ENCODE measurements around the gene PPARA. TPM values are rescaled to one million over a fixed set of nuclear protein-coding genes. Genes with fewer than 3 reads are reported as not detected.
"Not testable (repeated sequence)": the region's sequence is repeated elsewhere in the genome, so short reads cannot be mapped to it uniquely, and the experiment has no call there.

The PPARA gene
- total RNA-seq, 1 donor, result 22.1 TPM

DNA sequence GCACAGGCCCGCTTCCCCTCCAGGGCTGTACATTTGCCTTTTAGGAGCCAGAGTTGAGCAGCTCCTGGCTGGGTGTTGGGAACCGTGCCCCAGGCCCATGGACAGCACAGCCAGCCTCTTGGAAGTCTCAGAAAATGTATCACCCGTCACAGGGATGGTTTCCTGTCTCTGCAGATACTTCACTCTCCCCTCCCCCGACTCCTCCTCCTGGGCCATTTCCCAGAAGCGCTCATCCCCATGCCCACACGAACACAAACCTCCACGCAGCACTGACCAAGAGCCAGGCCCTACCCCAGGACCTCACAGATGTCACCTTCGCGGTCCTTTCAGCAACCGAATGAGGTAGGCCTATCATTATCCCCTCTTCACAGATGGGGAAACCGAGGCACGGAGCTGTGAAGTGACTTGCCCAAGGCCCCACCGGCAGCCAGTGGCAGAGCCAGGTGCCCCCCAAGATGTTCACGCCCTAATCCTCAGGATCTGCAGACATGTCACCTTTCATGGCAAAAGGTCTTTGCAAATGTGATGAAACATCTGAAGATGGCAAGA is 13.0 kb upstream of the PPARA start:
- H3K4me3 ChIP-seq (ENCODE audit: insufficient read depth, low read length), result no peak overlapping the region
- H4K20me1 ChIP-seq (ENCODE audit: insufficient read depth, low read length), result no peaks in the 10 kb centered on the region
- no peaks in the 10 kb centered on the region for H3K4me1 ChIP-seq (ENCODE audit: insufficient read depth, low read length)
- H3K4me2 ChIP-seq (ENCODE audit: insufficient read depth, low read length), result no peak overlapping the region
- no peak overlapping the region for H3K27ac ChIP-seq (ENCODE audit: low read depth, low read length)
- no peaks in the 10 kb centered on the region for H3K27me3 ChIP-seq (ENCODE audit: insufficient read depth, low read length)
- DNase-seq (ENCODE audit: insufficient read length, low spot score, missing footprints), result peak; percentile 31
- H3K9me3 ChIP-seq (ENCODE audit: low read depth, low read length), result no peaks in the 10 kb centered on the region
- H3K36me3 ChIP-seq (ENCODE audit: insufficient read depth, low read length), result no peaks in the 10 kb centered on the region
- H2AFZ ChIP-seq (ENCODE audit: low read length), result no peak overlapping the region
- no peaks in the 10 kb centered on the region for H3K79me2 ChIP-seq (ENCODE audit: insufficient read depth, low read length)
- TF ChIP-seq, protein P1, sequence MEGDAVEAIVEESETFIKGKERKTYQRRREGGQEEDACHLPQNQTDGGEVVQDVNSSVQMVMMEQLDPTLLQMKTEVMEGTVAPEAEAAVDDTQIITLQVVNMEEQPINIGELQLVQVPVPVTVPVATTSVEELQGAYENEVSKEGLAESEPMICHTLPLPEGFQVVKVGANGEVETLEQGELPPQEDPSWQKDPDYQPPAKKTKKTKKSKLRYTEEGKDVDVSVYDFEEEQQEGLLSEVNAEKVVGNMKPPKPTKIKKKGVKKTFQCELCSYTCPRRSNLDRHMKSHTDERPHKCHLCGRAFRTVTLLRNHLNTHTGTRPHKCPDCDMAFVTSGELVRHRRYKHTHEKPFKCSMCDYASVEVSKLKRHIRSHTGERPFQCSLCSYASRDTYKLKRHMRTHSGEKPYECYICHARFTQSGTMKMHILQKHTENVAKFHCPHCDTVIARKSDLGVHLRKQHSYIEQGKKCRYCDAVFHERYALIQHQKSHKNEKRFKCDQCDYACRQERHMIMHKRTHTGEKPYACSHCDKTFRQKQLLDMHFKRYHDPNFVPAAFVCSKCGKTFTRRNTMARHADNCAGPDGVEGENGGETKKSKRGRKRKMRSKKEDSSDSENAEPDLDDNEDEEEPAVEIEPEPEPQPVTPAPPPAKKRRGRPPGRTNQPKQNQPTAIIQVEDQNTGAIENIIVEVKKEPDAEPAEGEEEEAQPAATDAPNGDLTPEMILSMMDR (IDR thresholded peaks at IDR 0.05; ENCODE audit: extremely low read depth, low read depth, low read length), result no peak

DNA sequence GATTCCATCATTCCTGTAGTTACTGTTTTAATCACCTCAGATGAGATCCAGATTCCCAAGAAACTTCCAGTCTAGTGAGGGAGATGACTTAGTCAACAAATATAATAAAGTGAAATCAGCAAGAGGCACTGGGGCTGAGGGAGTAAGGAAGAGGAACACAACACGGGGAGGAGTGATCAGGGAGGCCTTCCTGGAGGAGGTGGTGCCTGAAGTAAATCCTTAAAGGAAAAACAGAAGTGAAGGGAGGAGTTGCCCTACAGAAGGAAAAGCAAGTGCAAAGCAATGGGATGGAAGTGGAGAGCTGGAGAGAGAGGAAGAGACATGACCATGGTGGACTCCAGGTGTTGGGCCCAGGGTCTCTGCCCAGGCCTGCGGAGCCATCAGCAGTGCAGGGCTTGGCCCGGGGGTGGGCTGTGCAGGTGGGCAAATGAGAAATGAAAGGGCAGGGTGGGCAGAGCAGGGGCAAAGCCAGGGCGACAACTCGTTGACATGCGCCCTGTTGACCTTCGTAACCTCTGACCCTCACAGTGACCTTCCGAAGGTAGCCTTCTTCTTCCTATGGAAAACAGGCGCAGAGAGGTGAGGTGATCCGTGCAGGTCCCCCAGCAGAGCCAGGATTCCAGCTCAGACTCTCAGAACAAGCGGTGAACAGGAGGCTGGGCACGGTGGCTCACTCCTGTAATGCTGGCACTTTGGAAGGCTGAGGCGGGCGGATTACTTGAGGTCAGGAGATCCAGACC is 12.1 kb upstream of the PPARA start:
- peak; percentile 36 for DNase-seq (ENCODE audit: insufficient read length, low spot score, missing footprints)
- H3K79me2 ChIP-seq (ENCODE audit: insufficient read depth, low read length), result no peaks in the 10 kb centered on the region
- no peaks in the 10 kb centered on the region for H3K36me3 ChIP-seq (ENCODE audit: insufficient read depth, low read length)
- no peak overlapping the region for H2AFZ ChIP-seq (ENCODE audit: low read length)
- no peaks in the 10 kb centered on the region for H4K20me1 ChIP-seq (ENCODE audit: insufficient read depth, low read length)
- H3K4me1 ChIP-seq (ENCODE audit: insufficient read depth, low read length), result no peaks in the 10 kb centered on the region
- TF ChIP-seq, protein P1 (IDR thresholded peaks at IDR 0.05; ENCODE audit: extremely low read depth, low read depth, low read length), result no peak
- no peak overlapping the region for H3K4me3 ChIP-seq (ENCODE audit: insufficient read depth, low read length)
- H3K4me2 ChIP-seq (ENCODE audit: insufficient read depth, low read length), result no peak overlapping the region
- H3K27me3 ChIP-seq (ENCODE audit: insufficient read depth, low read length), result peaks cover 8% of the 10 kb centered on the region
- no peak overlapping the region for H3K27ac ChIP-seq (ENCODE audit: low read depth, low read length)
- H3K9me3 ChIP-seq (ENCODE audit: low read depth, low read length), result no peaks in the 10 kb centered on the region

DNA sequence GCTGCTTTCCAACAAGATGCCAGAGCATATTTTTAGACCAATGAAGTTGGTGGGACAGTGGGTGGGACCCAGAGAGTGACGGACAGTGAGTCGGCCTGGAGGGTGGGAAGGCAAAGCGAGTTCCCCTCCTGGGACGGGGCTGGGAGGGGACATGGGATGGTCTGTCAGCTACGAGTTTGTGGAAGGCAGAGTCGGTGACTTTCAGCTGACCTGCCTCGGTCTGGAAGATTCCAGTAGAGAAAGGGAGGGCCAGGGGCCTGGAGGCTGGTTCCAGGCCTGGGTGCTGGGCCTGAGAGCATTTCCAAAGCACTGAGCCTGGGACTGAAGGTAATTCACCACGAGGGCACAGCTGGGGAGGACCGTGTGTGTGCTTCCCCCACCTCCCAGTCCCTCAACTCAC is 10.9 kb upstream of the PPARA start:
- H3K27ac ChIP-seq (ENCODE audit: low read depth, low read length), result not testable (repeated sequence)

DNA sequence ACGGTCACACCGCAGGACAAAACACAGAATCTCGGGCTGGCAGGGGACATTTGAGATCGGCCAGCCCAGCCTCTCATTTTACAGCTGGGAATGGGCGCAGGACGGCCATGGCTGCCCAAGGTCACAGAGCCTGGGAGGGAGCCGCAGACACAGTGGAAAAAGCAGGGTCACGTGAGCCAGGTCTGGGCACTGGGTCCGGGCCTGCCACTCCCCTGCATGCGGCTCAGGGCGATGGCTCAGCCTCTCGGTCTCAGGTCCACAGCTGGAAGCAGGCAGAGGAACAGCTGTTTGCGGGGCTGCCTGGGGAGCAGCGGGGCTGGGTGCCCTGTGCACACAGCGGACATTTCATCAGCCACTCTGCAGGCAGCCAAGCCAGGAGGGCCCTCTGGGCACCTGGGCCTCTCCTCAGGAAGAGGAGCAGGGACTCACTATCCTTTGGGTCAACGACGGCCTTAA is 10.4 kb upstream of the PPARA start:
- TF ChIP-seq, protein P1 (IDR thresholded peaks at IDR 0.05; ENCODE audit: extremely low read depth, low read depth, low read length), result no peak
- Histone ChIP-seq H3K27ac (ENCODE audit: low read depth, low read length) (no peak overlapping the region), H4K20me1 (ENCODE audit: insufficient read depth, low read length) (no peaks in the 10 kb centered on the region), H3K9me3 (ENCODE audit: low read depth, low read length) (no peaks in the 10 kb centered on the region), H3K4me2 (ENCODE audit: insufficient read depth, low read length) (no peak overlapping the region), H3K4me1 (ENCODE audit: insufficient read depth, low read length) (no peaks in the 10 kb centered on the region), H3K79me2 (ENCODE audit: insufficient read depth, low read length) (no peaks in the 10 kb centered on the region), H3K4me3 (ENCODE audit: insufficient read depth, low read length) (no peak overlapping the region), H3K36me3 (ENCODE audit: insufficient read depth, low read length) (no peaks in the 10 kb centered on the region), H3K27me3 (ENCODE audit: insufficient read depth, low read length) (peaks cover 8% of the 10 kb centered on the region), H2AFZ (ENCODE audit: low read length) (no peak overlapping the region)
- peak; percentile 14 for DNase-seq (ENCODE audit: insufficient read length, low spot score, missing footprints)

More for the DNA sequence above, 10.9 kb upstream of the PPARA start:
- H3K4me3 ChIP-seq (ENCODE audit: insufficient read depth, low read length); DNase-seq (ENCODE audit: insufficient read length, low spot score, missing footprints); H3K79me2 ChIP-seq (ENCODE audit: insufficient read depth, low read length); H2AFZ ChIP-seq (ENCODE audit: low read length); H3K36me3 ChIP-seq (ENCODE audit: insufficient read depth, low read length); H3K9me3 ChIP-seq (ENCODE audit: low read depth, low read length); H3K4me2 ChIP-seq (ENCODE audit: insufficient read depth, low read length); H3K27me3 ChIP-seq (ENCODE audit: insufficient read depth, low read length); H3K4me1 ChIP-seq (ENCODE audit: insufficient read depth, low read length); H4K20me1 ChIP-seq (ENCODE audit: insufficient read depth, low read length): not testable (repeated sequence)

Data from osteoblast (primary cell).